Chondrocyte (in vitro differentiated cells): Measurements from ENCODE around the gene SYDE1. TPM values are rescaled to one million over a fixed set of nuclear protein-coding genes. Genes with fewer than 3 reads are reported as not detected.
"Not testable (repeated sequence)": the region's sequence is repeated elsewhere in the genome, so short reads cannot be mapped to it uniquely, and the experiment has no call there.

Experiments used
- DNase-seq: peaks from one replicate; pipeline ENCODE4 v3.0.0; 2021; ENCODE audit warnings: mixed read lengths, low spot score
- H3K27ac Mint-ChIP-seq: one replicate; pipeline ENCODE4 v1.8.0; 2021; ENCODE audit warnings: mild to moderate bottlenecking, moderate library complexity, mixed read lengths; ENCODE audit not compliant: unreplicated experiment
- H3K27me3 Mint-ChIP-seq: 2 replicates; pipeline ENCODE4 v1.8.0; 2021; ENCODE audit warnings: low read depth, mixed read lengths
- H3K36me3 Mint-ChIP-seq: 2 replicates; pipeline ENCODE4 v1.8.0; 2021; ENCODE audit warnings: low read depth, mixed read lengths
- H3K4me1 Mint-ChIP-seq: 2 replicates; pipeline ENCODE4 v1.8.0; 2021; ENCODE audit warnings: low read depth, mild to moderate bottlenecking, mixed read lengths
- H3K4me3 Mint-ChIP-seq: one replicate; pipeline ENCODE4 v1.8.0; 2021; ENCODE audit warnings: mild to moderate bottlenecking, moderate library complexity, mixed read lengths; ENCODE audit not compliant: unreplicated experiment
- H3K9me3 Mint-ChIP-seq: 2 replicates; pipeline ENCODE4 v1.8.0; 2021; ENCODE audit warnings: low read depth, mixed read lengths
- total RNA-seq: library from RNA; stranded (reverse); gene quantifications from 3 replicates; pipeline ENCODE4 v1.2.1, GENCODE V29; 2021
- TF ChIP-seq, protein P1 (sequence below): fragments of 200-600 bp; sonication (generic); IDR thresholded peaks from 2 replicates; pipeline ENCODE4 v1.5.0; 2021; ENCODE audit warnings: antibody characterized with exemption, mild to moderate bottlenecking, moderate library complexity

Gene SYDE1
- total RNA-seq, 1 donor from 2014 or later: 98.0 TPM

DNA sequence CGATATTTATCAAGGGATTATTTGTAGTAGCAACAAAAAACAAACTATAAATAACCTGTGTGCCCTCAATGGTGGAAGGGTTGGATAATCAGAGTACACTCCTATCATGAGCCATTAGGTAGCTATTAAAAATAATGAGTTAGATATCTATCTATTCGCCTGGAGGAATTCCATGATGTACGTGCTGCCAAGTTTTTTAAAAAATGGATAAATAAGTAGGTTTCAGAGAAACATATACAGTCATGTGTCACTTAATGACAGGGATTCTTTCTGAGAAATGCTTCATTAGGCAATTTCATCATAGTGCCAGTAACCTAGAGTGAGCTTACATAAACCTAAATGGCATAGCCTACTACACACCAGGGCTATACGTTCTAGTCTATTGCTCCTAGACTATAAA, 31.4 kb upstream of the SYDE1 start:
- Mint-ChIP-seq H3K27me3 (peaks cover 23% of the 10 kb centered on the region), H3K9me3 (no peaks in the 10 kb centered on the region), H3K27ac (no peak overlapping the region), H3K36me3 (no peaks in the 10 kb centered on the region), H3K4me1 (no peaks in the 10 kb centered on the region), H3K4me3 (no peak overlapping the region)
- TF ChIP-seq, protein P1, sequence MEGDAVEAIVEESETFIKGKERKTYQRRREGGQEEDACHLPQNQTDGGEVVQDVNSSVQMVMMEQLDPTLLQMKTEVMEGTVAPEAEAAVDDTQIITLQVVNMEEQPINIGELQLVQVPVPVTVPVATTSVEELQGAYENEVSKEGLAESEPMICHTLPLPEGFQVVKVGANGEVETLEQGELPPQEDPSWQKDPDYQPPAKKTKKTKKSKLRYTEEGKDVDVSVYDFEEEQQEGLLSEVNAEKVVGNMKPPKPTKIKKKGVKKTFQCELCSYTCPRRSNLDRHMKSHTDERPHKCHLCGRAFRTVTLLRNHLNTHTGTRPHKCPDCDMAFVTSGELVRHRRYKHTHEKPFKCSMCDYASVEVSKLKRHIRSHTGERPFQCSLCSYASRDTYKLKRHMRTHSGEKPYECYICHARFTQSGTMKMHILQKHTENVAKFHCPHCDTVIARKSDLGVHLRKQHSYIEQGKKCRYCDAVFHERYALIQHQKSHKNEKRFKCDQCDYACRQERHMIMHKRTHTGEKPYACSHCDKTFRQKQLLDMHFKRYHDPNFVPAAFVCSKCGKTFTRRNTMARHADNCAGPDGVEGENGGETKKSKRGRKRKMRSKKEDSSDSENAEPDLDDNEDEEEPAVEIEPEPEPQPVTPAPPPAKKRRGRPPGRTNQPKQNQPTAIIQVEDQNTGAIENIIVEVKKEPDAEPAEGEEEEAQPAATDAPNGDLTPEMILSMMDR: no peak
- no peak for DNase-seq

DNA sequence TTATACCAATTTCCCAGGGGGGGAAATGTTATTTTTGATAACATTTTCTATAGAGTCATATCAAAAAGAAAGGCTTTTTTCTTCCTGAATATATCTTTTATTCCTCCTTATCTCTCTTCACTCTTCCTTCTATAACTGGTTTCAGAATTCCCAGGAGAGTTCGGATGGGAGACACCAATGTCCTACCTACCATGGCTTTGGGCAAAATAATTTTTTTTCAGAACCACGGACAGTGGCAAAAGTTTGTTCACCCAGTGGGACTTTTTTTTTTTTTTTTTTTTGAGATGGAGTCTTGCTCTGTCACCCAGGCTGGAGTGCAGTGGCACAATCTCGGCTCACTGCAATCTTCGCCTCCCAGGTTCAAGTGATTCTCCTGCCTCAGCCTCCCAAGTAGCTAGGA, 27.2 kb upstream of the SYDE1 start:
- not testable (repeated sequence) for H3K9me3 Mint-ChIP-seq

DNA sequence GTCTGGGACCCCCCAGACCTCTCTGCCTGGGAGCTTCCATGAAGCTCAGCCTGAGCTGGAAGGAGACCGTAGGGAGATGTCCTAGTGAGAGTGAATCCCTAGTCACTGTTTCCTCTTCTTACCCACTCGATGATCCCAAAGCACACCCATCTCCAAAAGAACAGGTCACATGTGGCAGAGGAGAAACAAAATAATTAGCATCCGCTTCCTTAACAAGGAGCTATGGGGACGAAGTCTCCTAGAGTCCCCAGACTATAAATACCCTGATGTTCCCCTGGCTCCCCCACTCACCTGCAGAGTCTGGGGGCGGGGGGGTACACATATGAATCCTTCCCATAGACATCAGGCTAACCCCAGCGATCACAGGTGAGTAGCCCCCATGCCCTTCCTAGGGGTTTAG, 25.3 kb upstream of the SYDE1 start, which contains the start of gene OR1I1:
Gene OR1I1 (plus strand): TSS at position 301 of the 400 bp plus-strand sequence. CDS start 4,855 bp downstream, outside the sequence.
- peaks cover 41% of the 10 kb centered on the region for H3K27me3 Mint-ChIP-seq
- no peaks in the 10 kb centered on the region for H3K4me1 Mint-ChIP-seq
- TF ChIP-seq, protein P1: no peak
- no peaks in the 10 kb centered on the region for H3K36me3 Mint-ChIP-seq
- no peak within 1 kb of the TSS for H3K27ac Mint-ChIP-seq
- no peak for DNase-seq
- H3K4me3 Mint-ChIP-seq: no peak within 1 kb of the TSS
- no peaks in the 10 kb centered on the region for H3K9me3 Mint-ChIP-seq

More for the DNA sequence above, 27.2 kb upstream of the SYDE1 start:
- H3K4me3 Mint-ChIP-seq, H3K4me1 Mint-ChIP-seq, H3K27ac Mint-ChIP-seq, H3K36me3 Mint-ChIP-seq, DNase-seq: not testable (repeated sequence)
- H3K27me3 Mint-ChIP-seq: peaks cover 24% of the 10 kb centered on the region

DNA sequence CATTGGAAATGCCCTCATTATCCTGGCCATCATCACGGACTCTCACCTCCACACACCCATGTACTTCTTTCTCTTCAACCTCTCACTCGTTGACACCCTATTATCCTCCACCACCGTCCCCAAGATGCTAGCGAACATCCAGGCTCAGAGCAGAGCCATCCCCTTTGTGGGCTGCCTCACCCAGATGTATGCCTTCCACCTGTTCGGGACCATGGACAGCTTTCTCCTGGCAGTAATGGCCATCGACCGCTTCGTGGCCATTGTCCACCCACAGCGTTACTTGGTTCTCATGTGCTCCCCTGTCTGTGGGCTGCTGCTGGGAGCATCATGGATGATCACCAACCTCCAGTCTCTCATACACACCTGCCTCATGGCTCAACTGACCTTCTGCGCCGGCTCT, 20.0 kb upstream of the SYDE1 start:
- Mint-ChIP-seq H3K36me3 (no peaks in the 10 kb centered on the region), H3K4me3 (no peak overlapping the region), H3K27ac (no peak overlapping the region), H3K27me3 (peaks cover 49% of the 10 kb centered on the region), H3K4me1 (no peaks in the 10 kb centered on the region), H3K9me3 (no peaks in the 10 kb centered on the region)
- TF ChIP-seq, protein P1: no peak
- no peak for DNase-seq

DNA sequence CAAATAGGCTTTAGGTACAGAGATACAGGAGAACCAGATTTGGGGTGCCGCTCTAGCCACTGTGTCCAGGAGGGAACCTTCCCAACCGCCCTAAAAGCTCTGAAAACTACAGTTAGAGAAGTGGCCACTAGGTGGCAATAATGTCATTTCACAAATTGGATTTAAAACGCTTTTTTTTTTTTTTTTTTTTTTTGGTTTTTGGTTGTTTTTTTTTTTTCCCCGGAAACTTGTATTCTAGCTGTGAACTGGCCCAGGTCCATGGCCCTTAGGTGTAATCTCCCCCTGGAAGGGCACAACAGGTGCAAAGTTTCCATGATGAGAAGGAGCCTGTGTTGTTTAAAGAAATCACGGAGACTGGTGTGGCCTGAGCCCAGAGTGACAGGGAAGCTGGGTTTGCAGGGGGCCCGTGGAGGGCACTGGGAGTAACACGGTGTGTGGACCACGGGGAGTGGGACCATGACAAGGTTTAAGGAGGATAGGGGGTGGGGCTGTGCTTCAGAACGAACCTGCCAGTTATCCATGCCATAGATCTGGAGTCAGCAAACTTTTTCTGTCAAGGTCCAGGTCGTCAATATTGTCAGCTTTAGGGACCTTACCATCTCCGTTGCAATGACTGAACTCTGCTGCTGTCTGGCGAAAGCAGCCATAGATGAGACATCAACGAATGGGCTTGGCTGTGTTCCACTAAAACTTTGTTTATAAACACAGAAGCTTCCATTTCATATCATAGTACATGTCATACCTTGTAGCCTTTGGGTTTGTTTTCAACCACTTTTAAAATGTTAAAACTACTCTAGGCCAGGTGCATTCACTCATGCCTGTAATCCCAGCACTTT, 15.1 kb upstream of the SYDE1 start:
- H3K4me1 Mint-ChIP-seq: no peaks in the 10 kb centered on the region
- H3K36me3 Mint-ChIP-seq: no peaks in the 10 kb centered on the region
- peaks cover 26% of the 10 kb centered on the region for H3K27me3 Mint-ChIP-seq
- H3K27ac Mint-ChIP-seq: no peak overlapping the region
- TF ChIP-seq, protein P1: peak; percentile 84
- H3K9me3 Mint-ChIP-seq: no peaks in the 10 kb centered on the region
- DNase-seq: no peak
- peak overlapping the region; percentile 36 for H3K4me3 Mint-ChIP-seq

DNA sequence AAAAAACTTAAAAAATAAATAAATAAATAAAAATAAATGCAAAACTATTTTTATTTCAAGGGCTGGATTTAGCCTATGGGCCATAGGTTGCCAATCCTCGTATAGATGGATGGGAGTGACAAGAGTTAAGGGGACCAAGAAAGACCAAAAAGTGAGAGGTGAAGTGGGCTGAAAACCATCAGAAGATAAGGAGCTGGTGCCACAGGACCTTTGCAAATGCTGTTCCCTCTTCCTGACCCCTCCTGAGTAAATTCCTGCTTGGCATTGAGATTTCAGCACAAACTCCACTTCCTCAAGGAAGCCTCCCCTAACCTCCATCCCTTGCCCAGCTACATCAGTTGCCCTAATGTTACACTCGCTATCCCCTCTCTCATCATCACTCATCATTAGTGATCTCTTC, 14.2 kb upstream of the SYDE1 start:
- Mint-ChIP-seq H3K27ac (no peak overlapping the region), H3K4me3 (no peak overlapping the region), H3K36me3 (no peaks in the 10 kb centered on the region), H3K9me3 (no peaks in the 10 kb centered on the region), H3K27me3 (peaks cover 18% of the 10 kb centered on the region), H3K4me1 (no peaks in the 10 kb centered on the region)
- TF ChIP-seq, protein P1: no peak
- no peak for DNase-seq
